PFSK-1 (cell line): Measurements from ENCODE around the gene CTNND2.

Experiments used
- SIN3A ChIP-seq: IDR thresholded peaks from 2 replicates; pipeline ENCODE4 v1.6.1; 2012; ENCODE audit warnings: mild to moderate bottlenecking, low read length, moderate library complexity, borderline replicate concordance; ENCODE audit not compliant: insufficient read depth
- TF ChIP-seq, protein P1 (sequence below), 2 experiments: IDR thresholded peaks; 2 replicates each; pipeline versions ENCODE4 v1.6.1 to v1.8.0; 2011 to 2012; ENCODE audit warnings: low read depth in 2 of 2, low read length in 2 of 2, control low read depth in 1 of 2, inconsistent platforms in 1 of 2, mild to moderate bottlenecking in 1 of 2, moderate library complexity in 1 of 2; ENCODE audit not compliant: insufficient read depth in 1 of 2

GRCh38 chr5:11432116-11432515, 472.1 kb downstream of the CTNND2 start:
- TF ChIP-seq SIN3A = no peak
- TF ChIP-seq, protein P1, sequence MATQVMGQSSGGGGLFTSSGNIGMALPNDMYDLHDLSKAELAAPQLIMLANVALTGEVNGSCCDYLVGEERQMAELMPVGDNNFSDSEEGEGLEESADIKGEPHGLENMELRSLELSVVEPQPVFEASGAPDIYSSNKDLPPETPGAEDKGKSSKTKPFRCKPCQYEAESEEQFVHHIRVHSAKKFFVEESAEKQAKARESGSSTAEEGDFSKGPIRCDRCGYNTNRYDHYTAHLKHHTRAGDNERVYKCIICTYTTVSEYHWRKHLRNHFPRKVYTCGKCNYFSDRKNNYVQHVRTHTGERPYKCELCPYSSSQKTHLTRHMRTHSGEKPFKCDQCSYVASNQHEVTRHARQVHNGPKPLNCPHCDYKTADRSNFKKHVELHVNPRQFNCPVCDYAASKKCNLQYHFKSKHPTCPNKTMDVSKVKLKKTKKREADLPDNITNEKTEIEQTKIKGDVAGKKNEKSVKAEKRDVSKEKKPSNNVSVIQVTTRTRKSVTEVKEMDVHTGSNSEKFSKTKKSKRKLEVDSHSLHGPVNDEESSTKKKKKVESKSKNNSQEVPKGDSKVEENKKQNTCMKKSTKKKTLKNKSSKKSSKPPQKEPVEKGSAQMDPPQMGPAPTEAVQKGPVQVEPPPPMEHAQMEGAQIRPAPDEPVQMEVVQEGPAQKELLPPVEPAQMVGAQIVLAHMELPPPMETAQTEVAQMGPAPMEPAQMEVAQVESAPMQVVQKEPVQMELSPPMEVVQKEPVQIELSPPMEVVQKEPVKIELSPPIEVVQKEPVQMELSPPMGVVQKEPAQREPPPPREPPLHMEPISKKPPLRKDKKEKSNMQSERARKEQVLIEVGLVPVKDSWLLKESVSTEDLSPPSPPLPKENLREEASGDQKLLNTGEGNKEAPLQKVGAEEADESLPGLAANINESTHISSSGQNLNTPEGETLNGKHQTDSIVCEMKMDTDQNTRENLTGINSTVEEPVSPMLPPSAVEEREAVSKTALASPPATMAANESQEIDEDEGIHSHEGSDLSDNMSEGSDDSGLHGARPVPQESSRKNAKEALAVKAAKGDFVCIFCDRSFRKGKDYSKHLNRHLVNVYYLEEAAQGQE (IDR thresholded peaks at IDR 0.05; ENCODE audit: insufficient read depth in 1 of 2, low read depth in 2 of 2, low read length in 2 of 2) = no peak
